ENCODE data around the gene C2orf72. TPM values are rescaled to one million over a fixed set of nuclear protein-coding genes. Genes with fewer than 3 reads are reported as not detected.

Gene C2orf72
- total RNA-seq, 1 donor from 2014 or later, result 0.42 TPM

GRCh38 chr2:231056453-231057416, 19.4 kb downstream of the C2orf72 start, which contains the start of gene PSMD1:
Gene PSMD1, plus strand, starts transcription at chr2:231056867. Its CDS starts 159 bp downstream, at chr2:231057026.
- no peaks in the 10 kb centered on the region for H3K36me3 Mint-ChIP-seq (ENCODE audit: unreplicated experiment)
- H3K4me1 Mint-ChIP-seq (ENCODE audit: low read depth, unreplicated experiment), result peaks cover 17% of the 10 kb centered on the region
- H3K27ac Mint-ChIP-seq (ENCODE audit: unreplicated experiment), result peak within 1 kb of the TSS; percentile 100
- TF ChIP-seq CTCF (IDR thresholded peaks at IDR 0.05; ENCODE audit: partially characterized antibody, unreplicated experiment), result peak; percentile 89
- H3K4me3 Mint-ChIP-seq (ENCODE audit: unreplicated experiment), result peak within 1 kb of the TSS; percentile 97
- DNase-seq, result peak; percentile 93
- H3K27me3 Mint-ChIP-seq (ENCODE audit: unreplicated experiment), result peaks cover 6% of the 10 kb centered on the region
- no peaks in the 10 kb centered on the region for H3K9me3 Mint-ChIP-seq (ENCODE audit: unreplicated experiment)

- no peak for TF ChIP-seq CTCF (IDR thresholded peaks at IDR 0.05; ENCODE audit: partially characterized antibody, unreplicated experiment)
- H3K4me3 Mint-ChIP-seq (ENCODE audit: unreplicated experiment), result peak overlapping the region; percentile 83
- no peaks in the 10 kb centered on the region for H3K36me3 Mint-ChIP-seq (ENCODE audit: unreplicated experiment)
- no peaks in the 10 kb centered on the region for H3K9me3 Mint-ChIP-seq (ENCODE audit: unreplicated experiment)
- DNase-seq, result no peak
- H3K4me1 Mint-ChIP-seq (ENCODE audit: low read depth, unreplicated experiment), result peaks cover 17% of the 10 kb centered on the region
- H3K27ac Mint-ChIP-seq (ENCODE audit: unreplicated experiment), result peak overlapping the region; percentile 76
- H3K27me3 Mint-ChIP-seq (ENCODE audit: unreplicated experiment), result peaks cover 6% of the 10 kb centered on the region
These were observed 20.3 kb downstream of the C2orf72 start for GRCh38 chr2:231057590-231057989.

- DNase-seq, result no peak
- Mint-ChIP-seq H3K9me3 (ENCODE audit: unreplicated experiment) (no peaks in the 10 kb centered on the region), H3K4me3 (ENCODE audit: unreplicated experiment) (peak overlapping the region; percentile 83), H3K27ac (ENCODE audit: unreplicated experiment) (no peak overlapping the region), H3K4me1 (ENCODE audit: low read depth, unreplicated experiment) (peaks cover 17% of the 10 kb centered on the region), H3K36me3 (ENCODE audit: unreplicated experiment) (no peaks in the 10 kb centered on the region), H3K27me3 (ENCODE audit: unreplicated experiment) (no peaks in the 10 kb centered on the region)
- TF ChIP-seq CTCF (IDR thresholded peaks at IDR 0.05; ENCODE audit: partially characterized antibody, unreplicated experiment), result no peak
These were observed 21.6 kb downstream of the C2orf72 start for GRCh38 chr2:231058761-231059550.

- no peak for TF ChIP-seq CTCF (IDR thresholded peaks at IDR 0.05; ENCODE audit: partially characterized antibody, unreplicated experiment)
- Mint-ChIP-seq H3K4me3 (ENCODE audit: unreplicated experiment) (no peak overlapping the region), H3K27me3 (ENCODE audit: unreplicated experiment) (no peaks in the 10 kb centered on the region), H3K36me3 (ENCODE audit: unreplicated experiment) (no peaks in the 10 kb centered on the region), H3K4me1 (ENCODE audit: low read depth, unreplicated experiment) (peaks cover 17% of the 10 kb centered on the region), H3K27ac (ENCODE audit: unreplicated experiment) (peak overlapping the region; percentile 44), H3K9me3 (ENCODE audit: unreplicated experiment) (no peaks in the 10 kb centered on the region)
- no peak for DNase-seq
These were observed 22.4 kb downstream of the C2orf72 start for GRCh38 chr2:231059756-231060155.

Data from glutamatergic neuron (in vitro differentiated cells).